Type B pancreatic cell (in vitro differentiated cells): ENCODE measurements around the gene THUMPD2. TPM values are rescaled to one million over a fixed set of nuclear protein-coding genes. Genes with fewer than 3 reads are reported as not detected.
"Not testable (repeated sequence)": the region's sequence is repeated elsewhere in the genome, so short reads cannot be mapped to it uniquely, and the experiment has no call there.

Source experiments
- DNase-seq: peaks from one replicate; pipeline ENCODE4 v3.0.0; 2021; ENCODE audit warnings: mixed read lengths; ENCODE audit not compliant: unreplicated experiment; ENCODE audit errors: extremely low spot score
- H3K27ac Mint-ChIP-seq: 2 replicates; pipeline ENCODE4 v1.8.0; 2021; ENCODE audit warnings: mild to moderate bottlenecking, mixed read lengths
- H3K27me3 Mint-ChIP-seq: 2 replicates; pipeline ENCODE4 v1.8.0; 2021; ENCODE audit warnings: mixed read lengths
- H3K36me3 Mint-ChIP-seq: 2 replicates; pipeline ENCODE4 v1.8.0; 2021; ENCODE audit warnings: mixed read lengths
- H3K4me1 Mint-ChIP-seq: one replicate; pipeline ENCODE4 v1.8.0; 2021; ENCODE audit warnings: mixed read lengths; ENCODE audit not compliant: unreplicated experiment
- H3K4me3 Mint-ChIP-seq: 2 replicates; pipeline ENCODE4 v1.8.0; 2021; ENCODE audit warnings: mild to moderate bottlenecking, mixed read lengths
- H3K9me3 Mint-ChIP-seq: 2 replicates; pipeline ENCODE4 v1.8.0; 2021; ENCODE audit warnings: mixed read lengths
- CTCF ChIP-seq: fragments of 200-600 bp; sonication (generic); conservative IDR thresholded peaks from 2 replicates; pipeline ENCODE4 v1.5.0; 2021; ENCODE audit warnings: antibody characterized with exemption, mild to moderate bottlenecking
- total RNA-seq: library from RNA; stranded (reverse); gene quantifications from 2 replicates; pipeline ENCODE4 v1.2.1, GENCODE V29; 2021; ENCODE audit warnings: low replicate concordance

THUMPD2 gene
- total RNA-seq, 1 donor from 2014 or later, result 11.7 TPM

DNA sequence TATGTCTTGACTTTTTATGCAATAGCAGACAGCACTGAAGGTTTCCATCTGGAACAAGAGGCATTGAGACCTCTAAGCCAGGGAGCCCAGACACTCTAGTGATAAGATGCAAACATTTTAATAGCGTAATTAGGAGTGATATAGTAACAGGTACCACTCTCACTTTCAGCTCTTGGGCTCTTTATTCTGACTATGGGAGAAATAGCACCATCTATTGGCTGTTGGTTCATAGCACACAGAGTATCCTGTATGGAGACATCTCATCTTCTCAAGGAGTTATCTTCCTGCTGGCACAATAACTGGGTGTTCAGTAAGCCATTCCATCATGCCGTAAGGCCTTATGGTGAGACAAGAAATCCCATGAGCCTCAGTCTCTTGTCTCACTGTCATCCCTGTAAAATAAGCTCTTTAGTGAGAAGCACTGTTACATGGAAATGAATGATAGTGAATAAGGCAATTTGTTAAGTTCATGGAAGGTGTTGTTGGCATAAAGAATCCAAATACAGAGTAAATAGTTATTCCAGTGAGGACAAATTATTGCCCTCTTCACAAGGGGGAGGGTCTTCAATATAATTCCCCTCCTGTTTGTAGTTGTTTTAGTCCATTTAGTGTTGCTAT, 48.3 kb downstream of the THUMPD2 start:
- Mint-ChIP-seq H3K27me3 (no peaks in the 10 kb centered on the region), H3K27ac (no peak overlapping the region), H3K4me3 (no peak overlapping the region), H3K4me1 (peaks cover 14% of the 10 kb centered on the region), H3K9me3 (no peaks in the 10 kb centered on the region), H3K36me3 (peaks cover 39% of the 10 kb centered on the region)
- no peak for DNase-seq
- TF ChIP-seq CTCF, result peak; percentile 65

DNA sequence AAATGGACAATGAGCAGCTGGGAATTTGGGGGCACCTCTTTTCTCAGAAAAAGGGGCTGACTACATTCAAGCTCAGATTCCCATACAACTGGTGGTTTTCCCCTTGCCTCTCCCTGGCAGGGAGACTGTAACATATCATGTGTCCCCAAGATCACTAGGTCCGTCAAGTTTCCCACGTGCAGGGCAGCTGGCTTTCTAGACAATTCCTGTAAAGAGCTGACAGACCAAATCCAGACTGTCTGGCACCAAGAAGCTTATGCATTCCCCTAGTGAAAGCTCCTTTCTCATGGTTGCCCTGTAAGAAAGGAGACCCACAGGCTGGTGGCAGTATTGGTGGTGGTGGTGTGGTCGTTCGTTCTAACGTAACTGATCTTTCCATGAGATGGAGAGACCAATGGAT, 48.8 kb downstream of the THUMPD2 start:
- peaks cover 16% of the 10 kb centered on the region for H3K4me1 Mint-ChIP-seq
- no peaks in the 10 kb centered on the region for H3K27me3 Mint-ChIP-seq
- H3K4me3 Mint-ChIP-seq, result no peak overlapping the region
- DNase-seq, result no peak
- H3K27ac Mint-ChIP-seq, result no peak overlapping the region
- no peaks in the 10 kb centered on the region for H3K9me3 Mint-ChIP-seq
- peaks cover 36% of the 10 kb centered on the region for H3K36me3 Mint-ChIP-seq
- TF ChIP-seq CTCF, result no peak

DNA sequence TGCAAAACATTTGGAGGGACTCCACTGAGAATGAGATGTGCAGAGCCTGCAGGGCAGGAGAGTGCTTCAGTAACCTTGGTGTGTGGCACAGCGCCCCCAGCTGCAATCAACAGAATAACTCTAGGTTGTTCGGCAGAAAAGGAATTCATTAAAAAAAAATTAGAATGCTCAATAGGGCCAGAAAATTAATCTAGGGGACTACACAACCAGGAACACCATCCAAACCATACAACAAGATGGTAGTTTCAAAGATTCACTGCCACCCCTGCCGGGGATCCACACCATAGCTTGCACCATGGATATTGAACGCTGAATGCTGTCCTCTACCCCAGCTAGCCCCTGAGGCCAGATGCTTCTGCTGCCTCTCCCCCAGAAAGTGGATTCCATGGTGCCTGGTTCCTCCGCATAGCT, 50.1 kb downstream of the THUMPD2 start:
- H3K4me1 Mint-ChIP-seq, result peaks cover 27% of the 10 kb centered on the region
- no peaks in the 10 kb centered on the region for H3K27me3 Mint-ChIP-seq
- H3K36me3 Mint-ChIP-seq, result peaks cover 23% of the 10 kb centered on the region
- TF ChIP-seq CTCF, result peak; percentile 86
- H3K9me3 Mint-ChIP-seq, result no peaks in the 10 kb centered on the region
- DNase-seq, result no peak
- H3K4me3 Mint-ChIP-seq, result no peak overlapping the region
- no peak overlapping the region for H3K27ac Mint-ChIP-seq

DNA sequence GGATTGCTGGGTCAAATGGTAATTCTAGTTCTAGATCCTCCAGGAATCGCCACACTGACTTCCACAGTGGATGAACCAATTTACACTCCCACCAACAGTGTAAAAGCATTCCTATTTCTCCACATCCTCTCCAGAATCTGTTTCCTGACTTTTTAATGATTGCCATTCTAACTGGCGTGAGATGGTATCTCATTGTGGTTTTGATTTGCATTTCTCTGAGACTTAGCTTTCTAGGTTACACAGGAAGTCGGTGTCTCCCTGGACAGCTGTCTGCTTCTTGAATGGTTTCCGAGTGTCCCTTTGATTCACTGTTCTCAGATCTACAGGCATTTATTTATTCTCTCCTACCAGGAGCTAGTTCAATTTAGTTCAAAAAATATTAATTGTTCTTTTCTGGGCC, 51.0 kb downstream of the THUMPD2 start:
- peaks cover 33% of the 10 kb centered on the region for H3K4me1 Mint-ChIP-seq
- not testable (repeated sequence) for H3K27me3 Mint-ChIP-seq, DNase-seq, H3K9me3 Mint-ChIP-seq, H3K27ac Mint-ChIP-seq, H3K4me3 Mint-ChIP-seq
- H3K36me3 Mint-ChIP-seq, result peaks cover 19% of the 10 kb centered on the region

DNA sequence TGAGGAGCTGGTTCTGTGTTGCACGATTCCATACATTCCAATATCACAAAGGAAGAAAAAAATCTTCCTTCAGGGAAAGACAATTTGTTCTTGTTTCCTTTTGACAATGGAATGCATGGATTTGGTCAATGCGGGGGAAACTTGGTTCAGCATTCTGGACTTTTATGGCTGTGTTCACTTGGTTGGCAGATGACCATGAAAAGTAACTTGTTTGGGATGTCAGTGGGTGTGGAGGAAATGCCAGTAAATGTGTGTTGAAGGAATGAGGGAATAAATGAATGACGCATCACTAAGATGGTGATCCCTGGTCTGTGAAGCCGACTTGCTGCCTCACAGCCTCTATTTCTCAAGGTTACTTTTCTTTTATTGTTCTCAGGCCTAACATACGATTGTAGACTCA, 53.7 kb downstream of the THUMPD2 start:
- no peak for DNase-seq
- Mint-ChIP-seq H3K27ac (no peak overlapping the region), H3K9me3 (no peaks in the 10 kb centered on the region), H3K36me3 (peaks cover 4% of the 10 kb centered on the region), H3K4me1 (peaks cover 33% of the 10 kb centered on the region), H3K4me3 (no peak overlapping the region), H3K27me3 (no peaks in the 10 kb centered on the region)
- TF ChIP-seq CTCF, result no peak

DNA sequence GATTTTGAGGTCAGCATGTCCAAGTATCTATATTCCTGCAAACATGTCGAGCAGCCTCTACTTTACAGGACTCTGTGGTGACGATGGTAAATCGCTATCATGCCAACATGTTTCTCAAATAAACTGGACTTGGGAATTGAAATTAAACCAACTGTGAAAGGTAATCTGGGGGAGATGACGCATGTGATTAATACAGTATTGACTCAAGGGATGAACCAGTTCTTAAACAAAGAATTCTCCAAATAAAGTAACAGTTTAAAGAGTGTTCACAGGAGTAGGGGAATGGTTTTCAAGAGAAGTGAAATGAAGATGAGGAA, 54.3 kb downstream of the THUMPD2 start:
- no peak for TF ChIP-seq CTCF
- Mint-ChIP-seq H3K9me3 (no peaks in the 10 kb centered on the region), H3K27me3 (no peaks in the 10 kb centered on the region), H3K36me3 (peaks cover 4% of the 10 kb centered on the region), H3K27ac (no peak overlapping the region), H3K4me1 (peaks cover 33% of the 10 kb centered on the region), H3K4me3 (no peak overlapping the region)
- no peak for DNase-seq
